GM23248 (cell line): ENCODE data around the gene PLXNA1. TPM values are rescaled to one million over a fixed set of nuclear protein-coding genes. Genes with fewer than 3 reads are reported as not detected.

Experiments
- DNase-seq: peaks from one replicate; pipeline ENCODE4 v3.0.0-alpha.2; 2015
- H2AFZ ChIP-seq: fragments of 200-600 bp; sonication (generic); 2 replicates; pipeline ENCODE4 v1.6.1; 2016; ENCODE audit warnings: antibody characterized with exemption
- H3F3A ChIP-seq: fragments of 200-600 bp; sonication (generic); 2 replicates; pipeline ENCODE4 v1.6.1; 2016; ENCODE audit warnings: mild to moderate bottlenecking, antibody characterized with exemption, mixed run types; ENCODE audit not compliant: insufficient read depth
- H3K27ac ChIP-seq: fragments of 200-600 bp; sonication (generic); 2 replicates; pipeline ENCODE4 v1.5.1; 2016; ENCODE audit warnings: mild to moderate bottlenecking
- H3K27me3 ChIP-seq: fragments of 200-600 bp; sonication (generic); replicated peaks from 2 replicates; pipeline ENCODE4 v1.6.1; 2016; ENCODE audit warnings: mild to moderate bottlenecking; ENCODE audit not compliant: insufficient read depth
- H3K36me3 ChIP-seq: fragments of 200-600 bp; sonication (generic); 2 replicates; pipeline ENCODE4 v1.6.1; 2016; ENCODE audit warnings: low read depth, mild to moderate bottlenecking
- H3K4me1 ChIP-seq: fragments of 200-600 bp; sonication (generic); 2 replicates; pipeline ENCODE4 v1.6.1; 2016; ENCODE audit warnings: mild to moderate bottlenecking; ENCODE audit not compliant: insufficient read depth
- H3K4me2 ChIP-seq: fragments of 200-600 bp; sonication (generic); one replicate; pipeline ENCODE4 v1.6.1; 2016; ENCODE audit warnings: mild to moderate bottlenecking; ENCODE audit not compliant: unreplicated experiment
- H3K4me3 ChIP-seq: fragments of 200-600 bp; sonication (generic); 2 replicates; pipeline ENCODE4 v1.5.1; 2016; ENCODE audit warnings: mild to moderate bottlenecking
- H3K79me2 ChIP-seq: fragments of 200-600 bp; sonication (generic); 2 replicates; pipeline ENCODE4 v1.6.1; 2016; ENCODE audit warnings: mild to moderate bottlenecking; ENCODE audit not compliant: insufficient read depth
- H3K9ac ChIP-seq: fragments of 200-600 bp; sonication (generic); 2 replicates; pipeline ENCODE4 v1.6.1; 2016; ENCODE audit warnings: mild to moderate bottlenecking
- H3K9me2 ChIP-seq: fragments of 200-600 bp; sonication (generic); 2 replicates; pipeline ENCODE4 v1.6.1; 2016; ENCODE audit warnings: mixed run types, mild to moderate bottlenecking, moderate library complexity; ENCODE audit not compliant: insufficient read depth
- H3K9me3 ChIP-seq: fragments of 200-600 bp; sonication (generic); one replicate; pipeline ENCODE4 v1.6.1; 2017; ENCODE audit warnings: low read depth
- H4K20me1 ChIP-seq: fragments of 200-600 bp; sonication (generic); 2 replicates; pipeline ENCODE4 v1.6.0; 2016; ENCODE audit not compliant: insufficient read depth
- EZH2 ChIP-seq: fragments of 200-600 bp; sonication (generic); IDR thresholded peaks from 2 replicates; pipeline ENCODE4 v1.6.1; 2018; ENCODE audit warnings: antibody characterized with exemption, mild to moderate bottlenecking; ENCODE audit not compliant: insufficient read depth, poor library complexity, severe bottlenecking
- EZH2phosphoT487 ChIP-seq: fragments of 200-600 bp; sonication (generic); IDR thresholded peaks from 2 replicates; pipeline ENCODE4 v1.6.1; 2018; ENCODE audit warnings: antibody characterized with exemption, moderate library complexity, mild to moderate bottlenecking, low read depth; ENCODE audit not compliant: insufficient read depth
- WGBS, 2 experiments: methylation state at CpG; one replicate each; pipeline ENCODE4 v1.1.6; 2015 to 2017; ENCODE audit warnings: low lambda C conversion rate in 2 of 2, low coverage in 1 of 2; ENCODE audit errors: missing lambda C conversion rate in 2 of 2; 5-methylcytosine and 5-hydroxymethylcytosine counted together
- in situ Hi-C: fragments of 300-500 bp; cut with MboI; formaldehyde crosslinking; loops from 2 replicates; pipeline ENCODE4 v1.15.0; 2020
- polyA plus RNA-seq: library from polyadenylated mRNA; unstranded; fragments of >200 nt; fragmentation: Nextera tagmentation; extraction: Ambion mirVana; gene quantifications from 2 replicates; pipeline ENCODE4 v1.2.1, GENCODE V29; 2016
- total RNA-seq: library from RNA; depleted of rRNA; stranded (reverse); fragments of >200 nt; shearing (Covaris generic); gene quantifications from 2 replicates; pipeline ENCODE4 v1.2.3, GENCODE V29; 2014

The PLXNA1 gene
- total and polyA plus RNA-seq, 2 experiments from 2014 or later: 13.4 to 84.7 TPM

- no peaks in the 10 kb centered on the region for H3K9me3 ChIP-seq
- peaks cover 4% of the 10 kb centered on the region; the same call in 1 of the 2 replicates for H4K20me1 ChIP-seq
- TF ChIP-seq EZH2 (no peak), EZH2phosphoT487 (no peak)
- in situ Hi-C loops: no loop called here
- H3K27me3 ChIP-seq: no peaks in the 10 kb centered on the region
- H3K9me2 ChIP-seq: no peaks in the 10 kb centered on the region
- H3K4me3 ChIP-seq: no peak overlapping the region
- no peak for DNase-seq
- peaks cover 11% of the 10 kb centered on the region for H3K4me1 ChIP-seq
- H3K27ac ChIP-seq: no peak overlapping the region
- H2AFZ ChIP-seq: no peak overlapping the region
- H3K79me2 ChIP-seq: peaks cover 100% of the 10 kb centered on the region
- 78 to 79% methylated on average over 10 of the region's 10 CpGs for WGBS, 2 experiments
- no peaks in the 10 kb centered on the region for H3F3A ChIP-seq
- no peak overlapping the region for H3K9ac ChIP-seq
- H3K36me3 ChIP-seq: no peaks in the 10 kb centered on the region; the same call in 1 of the 2 replicates
- H3K4me2 ChIP-seq: no peak overlapping the region
Measured at GRCh38 chr3:126990024-126990700, 7.2 kb downstream of the PLXNA1 start.

GRCh38 chr3:126990890-126991289, 8.0 kb downstream of the PLXNA1 start:
- H3K27me3 ChIP-seq: no peaks in the 10 kb centered on the region
- TF ChIP-seq EZH2 (no peak), EZH2phosphoT487 (no peak)
- no peaks in the 10 kb centered on the region for H3F3A ChIP-seq
- DNase-seq: no peak
- H2AFZ ChIP-seq: no peak overlapping the region
- H3K4me1 ChIP-seq: peaks cover 5% of the 10 kb centered on the region
- no peak overlapping the region for H3K4me3 ChIP-seq
- in situ Hi-C loops: no loop called here
- H3K27ac ChIP-seq: no peak overlapping the region
- H3K9ac ChIP-seq: no peak overlapping the region
- H3K9me2 ChIP-seq: no peaks in the 10 kb centered on the region
- peaks cover 100% of the 10 kb centered on the region for H3K79me2 ChIP-seq
- no peaks in the 10 kb centered on the region for H3K9me3 ChIP-seq
- no peaks in the 10 kb centered on the region; the same call in 1 of the 2 replicates for H3K36me3 ChIP-seq
- 88 to 90% methylated on average over 5 of the region's 5 CpGs for WGBS, 2 experiments
- peaks cover under 1% of the 10 kb centered on the region; the same call in 1 of the 2 replicates for H4K20me1 ChIP-seq
- H3K4me2 ChIP-seq: no peak overlapping the region

GRCh38 chr3:126991366-126992200, 8.7 kb downstream of the PLXNA1 start:
- in situ Hi-C loops: no loop called here
- no peaks in the 10 kb centered on the region for H4K20me1 ChIP-seq
- WGBS, 2 experiments: 73 to 79% methylated on average over 19 to 24 of the region's 24 CpGs
- peaks cover 100% of the 10 kb centered on the region for H3K79me2 ChIP-seq
- H3K9me3 ChIP-seq: no peaks in the 10 kb centered on the region
- no peak overlapping the region for H3K9ac ChIP-seq
- H2AFZ ChIP-seq: no peak overlapping the region
- H3K4me1 ChIP-seq: peaks cover under 1% of the 10 kb centered on the region; the same call in 1 of the 2 replicates
- no peaks in the 10 kb centered on the region for H3K9me2 ChIP-seq
- no peak overlapping the region for H3K27ac ChIP-seq
- H3K36me3 ChIP-seq: no peaks in the 10 kb centered on the region; the same call in 1 of the 2 replicates
- no peak overlapping the region for H3K4me2 ChIP-seq
- DNase-seq: no peak
- H3K27me3 ChIP-seq: no peaks in the 10 kb centered on the region
- no peak overlapping the region for H3K4me3 ChIP-seq
- H3F3A ChIP-seq: no peaks in the 10 kb centered on the region
- TF ChIP-seq EZH2phosphoT487 (no peak), EZH2 (no peak)

- in situ Hi-C loops: no loop called here
- H3K36me3 ChIP-seq: no peaks in the 10 kb centered on the region; the same call in 1 of the 2 replicates
- no peak for TF ChIP-seq EZH2phosphoT487
- no peak for TF ChIP-seq EZH2
- H3K27me3 ChIP-seq: no peaks in the 10 kb centered on the region
- no peaks in the 10 kb centered on the region for H3F3A ChIP-seq
- H3K9me3 ChIP-seq: no peaks in the 10 kb centered on the region
- peaks cover 100% of the 10 kb centered on the region for H3K79me2 ChIP-seq
- no peaks in the 10 kb centered on the region for H3K9me2 ChIP-seq
- H4K20me1 ChIP-seq: no peaks in the 10 kb centered on the region
- H3K9ac ChIP-seq: no peak overlapping the region
- no peak overlapping the region for H3K4me3 ChIP-seq
- H3K4me1 ChIP-seq: peaks cover 6% of the 10 kb centered on the region
- no peak overlapping the region for H3K27ac ChIP-seq
- no peak overlapping the region for H2AFZ ChIP-seq
- no peak for DNase-seq
- WGBS, 2 experiments: 79 to 84% methylated on average over 6 to 7 of the region's 7 CpGs
- no peak overlapping the region for H3K4me2 ChIP-seq
Measured at GRCh38 chr3:126992216-126992615, 9.3 kb downstream of the PLXNA1 start.
